GM21367 (cell line): Measurements from ENCODE around the gene FZR1.
"Not testable (repeated sequence)": the region's sequence is repeated elsewhere in the genome, so short reads cannot be mapped to it uniquely, and the experiment has no call there.

Experiments used
- ATAC-seq: cut with Tn5 transposase; IDR thresholded peaks from one replicate; pipeline ENCODE4 v1.9.1; 2021; ENCODE audit not compliant: unreplicated experiment

Gene FZR1

DNA sequence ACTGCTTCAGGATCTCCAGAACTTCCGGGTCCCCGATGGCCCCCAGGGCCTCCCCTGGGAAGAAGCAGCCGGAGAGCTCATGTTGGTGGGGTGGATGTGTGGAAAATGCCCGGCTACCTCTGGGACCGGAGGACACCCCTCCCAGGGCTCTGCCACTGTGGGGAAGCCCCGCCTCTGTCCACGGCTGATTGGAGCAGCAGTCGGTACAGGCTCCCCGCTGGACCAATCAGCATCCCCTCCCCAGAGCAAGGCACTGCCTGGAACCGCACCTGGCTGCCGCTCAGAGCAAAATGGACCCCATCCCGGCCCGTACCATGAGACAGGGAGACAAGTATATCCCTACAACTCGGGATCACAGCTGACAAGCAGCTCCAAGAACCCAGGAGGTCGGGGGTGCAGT, 12.1 kb upstream of the FZR1 start:
- ATAC-seq: no peak

- no peak for ATAC-seq
Measured at GRCh38 chr19:3494559-3494958, 11.6 kb upstream of the FZR1 start.

DNA sequence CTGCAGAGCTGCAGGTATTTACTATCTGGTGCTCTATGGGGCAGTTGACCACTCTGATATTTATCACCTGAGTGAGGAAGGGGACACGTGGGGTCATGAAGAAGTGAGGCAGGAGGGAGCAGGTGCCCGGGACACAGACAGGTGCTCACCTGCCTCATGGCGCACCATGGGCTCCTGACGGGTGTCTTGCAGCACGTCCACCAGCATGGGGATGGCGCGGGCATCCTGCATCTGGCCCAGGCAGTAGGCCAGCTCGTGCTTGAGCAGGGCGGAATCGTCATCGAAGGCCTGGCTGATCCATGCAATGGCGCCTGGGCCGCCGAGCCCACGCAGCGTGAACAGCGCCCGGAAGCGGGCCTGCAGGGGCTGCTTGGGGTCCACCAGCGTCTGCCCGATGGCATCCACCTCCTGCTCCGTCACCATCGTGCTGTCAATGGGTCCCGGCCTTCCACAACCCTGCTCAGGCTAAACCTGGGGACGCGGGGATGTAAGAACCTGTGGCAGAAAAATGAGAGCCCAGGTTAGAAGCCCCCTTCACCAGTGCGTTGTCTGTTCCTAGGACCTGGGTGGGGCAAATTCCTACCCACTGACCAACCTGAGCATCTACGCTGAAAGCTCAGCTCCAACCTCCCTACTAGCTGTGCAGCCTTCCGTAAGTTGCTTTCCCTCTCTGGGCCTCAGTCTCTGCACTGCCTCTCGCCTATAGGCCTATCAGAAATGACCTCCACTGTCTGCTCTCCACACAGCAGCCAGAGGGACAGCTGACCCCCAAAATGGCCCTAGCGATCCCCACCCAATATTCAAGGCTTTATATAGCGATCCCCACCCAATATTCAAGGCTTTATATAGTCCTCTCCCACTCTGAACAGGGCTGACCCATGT, 9.5 kb upstream of the FZR1 start:
- no peak for ATAC-seq

- no peak for ATAC-seq
Measured at GRCh38 chr19:3497757-3498520, 8.2 kb upstream of the FZR1 start.

DNA sequence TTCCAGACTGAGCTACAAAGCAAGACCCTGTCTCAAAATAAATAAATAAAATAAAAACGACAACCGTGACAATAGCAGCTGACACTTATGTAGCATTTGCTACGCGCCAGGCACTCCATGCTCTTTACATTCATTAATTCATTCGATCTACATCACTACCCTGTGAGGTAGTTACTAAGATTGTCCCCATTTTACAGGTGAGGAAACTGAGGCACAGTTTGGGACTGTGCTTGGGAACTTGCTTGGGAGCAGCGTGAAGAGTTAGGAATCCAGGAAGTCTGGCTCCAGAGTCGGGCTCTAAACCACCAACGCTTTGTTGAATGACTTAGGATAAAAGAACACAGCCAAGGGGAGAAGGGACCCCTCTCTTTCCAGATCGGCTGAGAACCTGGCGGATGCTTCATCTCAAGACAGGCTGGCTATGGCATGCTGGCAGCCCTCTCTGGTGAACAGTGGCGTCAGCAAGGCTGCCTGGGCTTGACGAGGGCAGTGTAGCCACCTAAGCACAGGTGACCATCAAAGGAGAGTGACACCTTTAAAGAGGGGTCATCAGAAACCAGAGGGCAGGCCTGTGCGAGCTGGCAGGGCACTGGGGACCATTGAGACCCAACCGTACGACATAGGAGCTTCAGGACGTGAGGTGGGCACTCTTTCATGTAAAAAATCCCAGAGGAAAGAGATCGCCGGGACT, 6.2 kb upstream of the FZR1 start:
- no peak for ATAC-seq

- ATAC-seq: peak; percentile 63
Measured at GRCh38 chr19:3500429-3501101, 5.5 kb upstream of the FZR1 start, which contains the start of gene DOHH. Gene DOHH (minus strand): TSS chr19:3500674. CDS start chr19:3496814, 3,860 bp downstream.

DNA sequence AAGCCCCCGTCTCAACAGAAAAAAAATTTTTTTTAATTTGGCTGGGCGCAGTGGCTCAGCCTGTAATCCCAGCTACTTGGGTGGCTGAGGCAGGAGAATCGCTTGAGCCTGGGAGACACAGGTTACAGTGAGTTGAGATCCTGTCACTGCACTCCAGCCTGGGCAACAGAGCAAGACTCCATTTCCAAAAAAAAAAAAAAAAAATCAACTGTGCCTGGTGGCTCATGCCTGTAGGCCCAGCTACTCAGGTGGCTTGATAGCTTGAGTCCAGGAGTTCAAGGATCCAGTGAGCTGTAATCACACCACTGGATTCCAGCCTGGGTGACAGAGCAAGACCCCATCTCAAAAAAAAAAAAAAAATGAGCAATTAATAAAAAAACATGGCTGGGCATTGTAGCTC, 4.3 kb upstream of the FZR1 start:
- no peak for ATAC-seq

DNA sequence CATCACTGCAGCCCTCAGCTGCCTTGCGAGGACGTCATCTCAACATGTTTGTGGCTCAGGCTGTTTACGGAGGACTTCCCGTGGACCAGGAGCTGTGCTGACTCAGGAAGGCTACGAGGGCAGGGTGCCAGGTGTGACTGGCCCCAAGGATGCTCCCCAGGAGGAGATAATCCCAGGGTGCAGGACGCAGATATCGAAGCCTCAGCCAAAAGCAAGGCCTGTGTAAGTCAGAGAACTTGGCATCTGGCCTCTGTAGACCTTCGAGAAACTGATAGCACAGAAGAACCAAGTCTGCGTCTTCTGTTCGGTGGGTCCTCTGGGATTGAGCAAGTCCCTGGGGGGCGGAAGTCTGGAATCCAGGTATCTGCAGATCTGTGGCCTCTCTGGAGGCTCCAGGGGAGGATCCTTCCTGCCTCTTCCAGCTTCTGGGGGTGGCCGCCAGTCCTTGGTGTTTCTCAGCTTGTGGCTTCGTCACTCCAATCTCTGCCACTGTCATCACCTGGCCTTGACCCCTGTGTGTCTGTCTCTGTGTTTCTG, 3.0 kb upstream of the FZR1 start:
- ATAC-seq: no peak

DNA sequence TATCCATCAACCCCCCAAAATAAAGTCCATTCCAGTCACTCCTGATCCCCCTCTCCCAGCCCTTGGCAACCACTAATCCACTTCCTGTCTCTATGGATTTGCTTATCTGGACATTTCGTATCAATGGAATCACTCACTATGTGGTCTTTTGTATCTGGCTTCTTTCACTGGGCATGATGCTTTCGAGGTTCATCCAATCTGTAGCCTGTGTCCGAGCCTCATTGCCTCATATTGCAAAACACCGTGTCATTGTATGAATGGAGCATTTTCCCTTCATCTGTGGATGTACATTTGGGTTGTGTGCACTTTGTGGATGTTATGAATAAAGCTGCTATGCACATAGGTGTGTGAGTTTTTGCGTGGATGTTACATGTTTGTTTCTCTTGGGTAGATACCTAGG, 1.4 kb upstream of the FZR1 start:
- no peak for ATAC-seq

GRCh38 chr19:3506384-3507340, 551 bp downstream of the FZR1 start:
- ATAC-seq: no peak

- ATAC-seq: no peak
Measured at GRCh38 chr19:3507371-3508120, 1.4 kb downstream of the FZR1 start.

- ATAC-seq: not testable (repeated sequence)
Measured at GRCh38 chr19:3508121-3508661, 2.1 kb downstream of the FZR1 start.

DNA sequence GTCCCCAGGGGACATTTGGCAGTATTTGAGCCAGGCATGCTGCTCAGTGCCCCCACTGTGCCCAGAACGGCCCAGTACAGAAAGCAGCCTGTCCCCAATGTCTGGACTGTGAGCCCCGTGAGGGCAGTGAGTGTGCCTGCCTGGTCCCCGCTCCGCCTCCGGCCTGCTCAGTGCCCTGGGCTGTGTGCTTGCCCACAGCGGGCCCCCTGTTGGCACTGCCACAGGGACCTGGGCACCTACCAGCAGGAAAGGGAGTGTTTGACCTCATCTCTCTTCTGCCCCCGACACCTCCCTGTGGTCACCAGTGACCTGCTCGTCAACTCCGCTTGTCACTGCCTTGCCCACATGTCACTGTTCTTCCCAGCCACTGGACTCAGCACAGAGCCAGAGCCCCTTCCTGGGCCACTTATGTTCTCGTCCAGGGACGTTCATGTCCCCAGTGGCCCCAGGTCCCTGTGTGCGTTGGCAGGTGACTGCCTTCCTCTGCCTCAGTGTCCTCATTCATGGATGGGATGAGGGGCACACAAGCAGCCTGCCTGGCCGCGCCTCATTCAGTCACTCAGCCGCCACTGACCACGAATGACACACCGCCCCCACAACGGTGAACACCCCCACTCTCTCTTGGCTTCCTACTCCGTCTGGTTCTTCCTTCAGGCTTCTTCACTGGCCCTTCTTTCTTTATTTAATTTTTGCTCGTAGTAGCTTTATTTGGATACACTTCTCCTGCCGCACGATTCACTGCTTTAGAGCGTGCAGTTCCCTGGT, 2.8 kb downstream of the FZR1 start:
- no peak for ATAC-seq

- ATAC-seq: no peak
Measured at GRCh38 chr19:3509566-3509989, 3.5 kb downstream of the FZR1 start.

GRCh38 chr19:3510727-3511126, 4.6 kb downstream of the FZR1 start:
- ATAC-seq: no peak

DNA sequence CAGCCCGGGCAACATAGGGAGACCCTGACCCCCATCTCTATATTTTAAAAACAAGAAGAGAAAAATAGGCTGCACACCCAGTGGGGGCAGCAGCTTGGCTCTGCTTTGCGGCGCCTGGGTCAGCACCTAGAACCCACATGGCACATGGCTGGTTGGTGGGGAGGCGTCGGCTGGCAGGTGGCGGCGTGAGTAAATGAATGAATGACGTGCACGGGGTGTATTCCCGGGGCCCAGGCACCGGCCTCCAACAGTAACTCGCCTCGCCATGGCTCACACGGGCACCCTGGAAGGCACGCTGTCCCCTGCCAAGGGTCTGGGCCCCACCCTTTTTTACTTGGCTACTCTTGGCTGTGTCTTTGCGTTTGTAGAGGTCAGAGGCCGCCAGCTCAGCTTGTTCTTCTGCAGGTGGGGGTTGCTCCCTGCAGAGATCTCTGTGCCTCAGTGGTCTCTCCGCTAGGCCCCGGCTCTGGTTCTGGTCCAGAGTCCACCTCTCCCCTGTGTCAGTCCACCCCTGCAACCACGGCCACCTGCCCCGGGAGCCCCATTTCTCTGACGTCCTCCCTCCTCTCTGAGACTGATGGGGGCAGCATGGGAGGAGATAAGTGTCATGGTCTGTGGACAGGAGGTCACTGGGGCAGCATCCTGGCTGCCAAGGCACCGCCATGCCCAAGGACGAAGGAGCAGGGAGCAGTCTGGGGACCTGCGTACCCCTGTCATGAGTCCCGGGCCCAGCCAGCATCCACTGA, 5.6 kb downstream of the FZR1 start:
- no peak for ATAC-seq

DNA sequence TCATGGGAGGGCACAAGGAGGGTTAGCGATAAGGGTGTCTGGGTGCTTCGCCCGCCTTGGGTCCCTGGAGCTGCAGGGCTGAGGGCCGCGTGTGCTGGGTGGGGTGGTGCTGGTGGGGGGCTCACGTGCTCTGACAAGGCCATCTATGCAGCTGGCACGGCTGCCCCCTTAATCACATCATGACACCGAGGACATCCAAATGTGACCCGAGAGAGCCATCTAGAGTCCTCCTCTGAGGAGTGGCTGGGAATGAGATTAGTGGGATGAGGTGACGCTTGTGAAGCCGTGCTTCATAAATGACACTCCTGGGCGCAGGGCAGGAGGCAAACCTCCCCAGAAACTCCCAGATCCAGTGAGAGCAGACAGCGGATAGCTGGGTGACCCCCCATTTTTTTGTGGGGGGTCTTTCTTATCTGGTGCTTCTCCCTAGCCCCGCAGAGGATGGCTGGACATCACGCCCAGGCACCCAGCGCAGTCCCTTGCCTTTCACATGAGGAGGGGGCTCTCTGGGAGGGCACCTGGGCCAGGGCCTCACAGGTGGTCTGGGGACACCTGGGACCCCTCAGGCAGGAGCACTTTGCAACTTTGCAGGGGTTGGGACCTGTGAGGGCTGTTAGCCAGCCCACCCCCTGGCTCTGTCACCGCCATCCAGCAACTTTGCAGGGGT, 6.6 kb downstream of the FZR1 start:
- no peak for ATAC-seq
